HCT116 (cell line): ENCODE data around the gene EFR3B. TPM values are rescaled to one million over a fixed set of nuclear protein-coding genes. Genes with fewer than 3 reads are reported as not detected.

Experiments used
- ATAC-seq: fragments of 200-7000 bp; cut with Tn5 transposase; 2 replicates; pipeline ENCODE4 v1.9.1; 2020; ENCODE audit warnings: mild to moderate bottlenecking, moderate library complexity
- BruUV-seq: library from RNA; stranded (reverse); fragments of 400-500 nt; replicated peaks from 2 replicates; lab custom pipeline; 2021; lab: Mats Ljungman, UMichigan
- CTCF ChIA-PET: fragments of 300-600 bp; sonication (Branson Sonifier 250); formaldehyde crosslinking; loops from one replicate; lab custom pipeline; 2021; ENCODE audit warnings: antibody characterized with exemption; lab: Charles Lee
- POLR2A ChIA-PET: fragments of 300-600, 350-600 bp; sonication (Branson Sonifier 250); formaldehyde crosslinking; loops from one replicate; lab custom pipeline; 2021; ENCODE audit warnings: antibody characterized with exemption; lab: Charles Lee
- RAD21 ChIA-PET, 2 experiments: fragments of 300-600 bp; sonication (Branson Sonifier 250); formaldehyde crosslinking; loops; one replicate each; lab custom pipeline; 2023; ENCODE audit warnings: low total read pairs in 2 of 2; ENCODE audit not compliant: uncharacterized antibody in 2 of 2, unreplicated experiment in 2 of 2, low non-redundant PET in 1 of 2; lab: Charles Lee
- DNase-seq: peaks from one replicate; pipeline ENCODE4 v3.0.0-alpha.2; 2010; ENCODE audit warnings: low read depth, low spot score
- H2AFZ ChIP-seq: fragments of 200-600 bp; shearing (Covaris generic), sonication (generic); 2 replicates; pipeline ENCODE4 v1.6.1; 2017; ENCODE audit warnings: low read depth, mixed run types, mixed read lengths, antibody characterized with exemption, low read length; ENCODE audit not compliant: poor library complexity, severe bottlenecking
- H3K27ac ChIP-seq: 2 replicates; pipeline ENCODE4 v1.5.1; 2012; ENCODE audit warnings: low read depth, low read length
- H3K27me3 ChIP-seq: fragments of 200-600 bp; sonication (generic); 2 replicates; pipeline ENCODE4 v1.6.1; 2016; ENCODE audit warnings: mixed run types, low read length, mixed read lengths; ENCODE audit not compliant: insufficient read depth
- H3K36me3 ChIP-seq, 2 experiments: fragments of 200-500 bp in 1 of 2; fragments of 200-600 bp in 1 of 2; sonication (Bioruptor generic) in 1 of 2; sonication (generic) in 1 of 2; 2 replicates each; pipeline versions ENCODE4 v1.5.1 to v1.6.1; 2014 to 2016; ENCODE audit warnings: low read length in 2 of 2, inconsistent platforms in 1 of 2, mixed read lengths in 1 of 2, mixed run types in 1 of 2; ENCODE audit not compliant: insufficient read depth in 2 of 2, control insufficient read depth in 1 of 2
- H3K4me1 ChIP-seq, 2 experiments: fragments of 200-600 bp in 1 of 2; sonication (generic) in 1 of 2; 2 replicates each; pipeline versions ENCODE4 v1.5.1 to v1.6.1; 2012 to 2017; ENCODE audit warnings: low read length in 2 of 2, inconsistent platforms in 1 of 2, mild to moderate bottlenecking in 1 of 2, mixed read lengths in 1 of 2, mixed run types in 1 of 2, moderate library complexity in 1 of 2; ENCODE audit not compliant: insufficient read depth in 2 of 2, control insufficient read depth in 1 of 2
- H3K4me2 ChIP-seq: fragments of 200-600 bp; sonication (generic); 2 replicates; pipeline ENCODE4 v1.6.1; 2017; ENCODE audit warnings: mixed run types, low read length, mixed read lengths
- H3K4me3 ChIP-seq, 2 experiments: fragments of 200-600 bp in 1 of 2; sonication (generic) in 1 of 2; replicated peaks in 1 of 2; 2 replicates each; pipeline ENCODE4 v1.5.1; 2011 to 2016; ENCODE audit warnings: low read length in 2 of 2, control low read depth in 1 of 2, low read depth in 1 of 2, mild to moderate bottlenecking in 1 of 2, mixed read lengths in 1 of 2, mixed run types in 1 of 2
- H3K79me2 ChIP-seq: fragments of 200-600 bp; sonication (generic); 2 replicates; pipeline ENCODE4 v1.6.1; 2017; ENCODE audit warnings: mild to moderate bottlenecking, mixed run types, low read length, moderate library complexity, mixed read lengths; ENCODE audit not compliant: insufficient read depth
- H3K9ac ChIP-seq: fragments of 200-600 bp; sonication (generic); 2 replicates; pipeline ENCODE4 v1.6.1; 2016; ENCODE audit warnings: low read length, mixed read lengths
- H3K9me2 ChIP-seq: fragments of 200-600 bp; sonication (generic), shearing (Covaris generic); 2 replicates; pipeline ENCODE4 v1.6.1; 2017; ENCODE audit warnings: mixed run types, mild to moderate bottlenecking, moderate library complexity; ENCODE audit not compliant: insufficient read depth
- H3K9me3 ChIP-seq, 2 experiments: fragments of 200-500 bp in 1 of 2; fragments of 200-600 bp in 1 of 2; sonication (Bioruptor generic) in 1 of 2; sonication (generic) in 1 of 2; 2 replicates each; pipeline ENCODE4 v1.6.1; 2014 to 2017; ENCODE audit warnings: low read length in 2 of 2, mixed read lengths in 2 of 2, inconsistent platforms in 1 of 2, low read depth in 1 of 2, mild to moderate bottlenecking in 1 of 2, mixed run types in 1 of 2, moderate library complexity in 1 of 2; ENCODE audit not compliant: control insufficient read depth in 1 of 2, insufficient read depth in 1 of 2
- H4K20me1 ChIP-seq: fragments of 200-600 bp; sonication (generic), shearing (Covaris generic); 2 replicates; pipeline ENCODE4 v1.6.1; 2017; ENCODE audit warnings: mixed run types, mild to moderate bottlenecking, moderate library complexity; ENCODE audit not compliant: insufficient read depth
- CEBPB ChIP-seq: IDR thresholded peaks from 2 replicates; pipeline ENCODE4 v1.6.1; 2012; ENCODE audit warnings: low read depth
- ELF1 ChIP-seq: IDR thresholded peaks from 2 replicates; pipeline ENCODE4 v1.6.1; 2012; ENCODE audit warnings: low read depth, borderline replicate concordance
- EZH2 ChIP-seq: fragments of 200-600 bp; sonication (generic); IDR thresholded peaks from 2 replicates; pipeline ENCODE4 v1.6.1; 2017; ENCODE audit warnings: antibody characterized with exemption, mixed run types
- FOSL1 ChIP-seq: IDR thresholded peaks from 2 replicates; pipeline ENCODE4 v1.6.1; 2012; ENCODE audit warnings: low read depth
- POLR2A ChIP-seq: IDR thresholded peaks from 2 replicates; pipeline ENCODE4 v1.7.0; 2011; ENCODE audit warnings: borderline replicate concordance; ENCODE audit not compliant: insufficient read depth, insufficient read length; ENCODE audit errors: extremely low read depth
- RAD21 ChIP-seq: IDR thresholded peaks from 2 replicates; pipeline ENCODE4 v1.6.1; 2012; ENCODE audit warnings: low read depth, mild to moderate bottlenecking
- SIN3A ChIP-seq: IDR thresholded peaks from 2 replicates; pipeline ENCODE4 v1.6.1; 2012; ENCODE audit warnings: low read depth
- SRF ChIP-seq: IDR thresholded peaks from 2 replicates; pipeline ENCODE4 v1.6.1; 2012; ENCODE audit warnings: low read depth
- YY1 ChIP-seq: IDR thresholded peaks from 2 replicates; pipeline ENCODE4 v1.6.1; 2011; ENCODE audit warnings: low read length, low read depth, moderate library complexity, mild to moderate bottlenecking; ENCODE audit not compliant: insufficient replicate concordance; ENCODE audit errors: extremely low read depth
- ZFX ChIP-seq: fragments of 450-650 bp; IDR thresholded peaks from 2 replicates; pipeline ENCODE4 v1.6.1; 2017
- intact Hi-C: fragments of 100-400 bp; cut with micrococcal nuclease; formaldehyde crosslinking; loops from 2 replicates; pipeline ENCODE4 v1.10.0; 2022
- total RNA-seq: library from RNA; stranded (reverse); gene quantifications from one replicate; pipeline ENCODE4 v1.2.1, GENCODE V29; 2021; ENCODE audit not compliant: unreplicated experiment
- TF ChIP-seq, protein P1 (sequence below), 3 experiments: fragments of 200-600 bp in 1 of 3; sonication (generic) in 1 of 3; IDR thresholded peaks in 2 of 3; conservative IDR thresholded peaks in 1 of 3; 2 replicates each; pipeline ENCODE4 v1.5.1; 2012 to 2017; ENCODE audit warnings: low read depth in 2 of 3, low read length in 2 of 3, antibody characterized with exemption in 1 of 3, borderline replicate concordance in 1 of 3, control low read depth in 1 of 3, mild to moderate bottlenecking in 1 of 3, mixed read lengths in 1 of 3, mixed run types in 1 of 3, moderate library complexity in 1 of 3; ENCODE audit not compliant: insufficient read depth in 1 of 3
- TF ChIP-seq, protein P2 (sequence below): IDR thresholded peaks from 2 replicates; pipeline ENCODE4 v1.6.1; 2012

The EFR3B gene
- total RNA-seq, 1 experiment from 2014 or later: 0.96 TPM

DNA sequence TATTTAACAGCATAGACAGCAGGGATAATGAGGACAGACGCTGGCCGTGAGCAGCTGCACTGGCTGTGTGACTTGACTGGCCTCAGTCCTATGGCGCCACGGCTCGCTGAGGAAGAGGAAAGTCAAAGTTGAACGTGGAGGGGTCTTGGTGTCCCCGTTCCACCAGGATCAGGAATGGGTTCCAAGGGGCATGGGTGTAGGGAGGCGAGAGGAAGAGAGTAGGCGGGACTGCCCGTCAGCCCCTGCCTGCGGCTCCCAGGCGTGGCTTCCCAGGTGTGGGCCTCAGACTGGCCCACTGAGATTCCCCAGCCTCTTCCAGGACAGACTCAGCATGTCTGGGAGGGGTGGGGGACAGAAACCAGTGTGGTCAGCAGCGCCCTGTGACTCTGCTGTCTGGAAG is 75.1 kb downstream of the EFR3B start:
- Histone ChIP-seq H4K20me1 (no peaks in the 10 kb centered on the region), H3K4me1 (peaks cover 0 to 20% of the 10 kb centered on the region in 2 experiments; a peak in 3 of 4 replicates), H2AFZ (no peak overlapping the region), H3K27ac (no peak overlapping the region), H3K27me3 (no peaks in the 10 kb centered on the region), H3K36me3 (no peaks in the 10 kb centered on the region), H3K4me2 (no peak overlapping the region), H3K79me2 (no peaks in the 10 kb centered on the region), H3K9me3 (no peaks in the 10 kb centered on the region), H3K9ac (no peak overlapping the region), H3K4me3 (no peak overlapping the region), H3K9me2 (no peaks in the 10 kb centered on the region)
- TF ChIP-seq EZH2 (no peak), POLR2A (no peak), YY1 (no peak), SRF (no peak), RAD21 (no peak), ELF1 (no peak), CEBPB (no peak), FOSL1 (no peak), ZFX (no peak), SIN3A (no peak)
- TF ChIP-seq, protein P1, sequence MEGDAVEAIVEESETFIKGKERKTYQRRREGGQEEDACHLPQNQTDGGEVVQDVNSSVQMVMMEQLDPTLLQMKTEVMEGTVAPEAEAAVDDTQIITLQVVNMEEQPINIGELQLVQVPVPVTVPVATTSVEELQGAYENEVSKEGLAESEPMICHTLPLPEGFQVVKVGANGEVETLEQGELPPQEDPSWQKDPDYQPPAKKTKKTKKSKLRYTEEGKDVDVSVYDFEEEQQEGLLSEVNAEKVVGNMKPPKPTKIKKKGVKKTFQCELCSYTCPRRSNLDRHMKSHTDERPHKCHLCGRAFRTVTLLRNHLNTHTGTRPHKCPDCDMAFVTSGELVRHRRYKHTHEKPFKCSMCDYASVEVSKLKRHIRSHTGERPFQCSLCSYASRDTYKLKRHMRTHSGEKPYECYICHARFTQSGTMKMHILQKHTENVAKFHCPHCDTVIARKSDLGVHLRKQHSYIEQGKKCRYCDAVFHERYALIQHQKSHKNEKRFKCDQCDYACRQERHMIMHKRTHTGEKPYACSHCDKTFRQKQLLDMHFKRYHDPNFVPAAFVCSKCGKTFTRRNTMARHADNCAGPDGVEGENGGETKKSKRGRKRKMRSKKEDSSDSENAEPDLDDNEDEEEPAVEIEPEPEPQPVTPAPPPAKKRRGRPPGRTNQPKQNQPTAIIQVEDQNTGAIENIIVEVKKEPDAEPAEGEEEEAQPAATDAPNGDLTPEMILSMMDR (IDR thresholded peaks at IDR 0.05 in 2 of 3, conservative IDR thresholded peaks at IDR 0.05 in 1 of 3; ENCODE audit: borderline replicate concordance in 1 of 3, insufficient read depth in 1 of 3, low read depth in 2 of 3, low read length in 2 of 3): no peak
- TF ChIP-seq, protein P2, sequence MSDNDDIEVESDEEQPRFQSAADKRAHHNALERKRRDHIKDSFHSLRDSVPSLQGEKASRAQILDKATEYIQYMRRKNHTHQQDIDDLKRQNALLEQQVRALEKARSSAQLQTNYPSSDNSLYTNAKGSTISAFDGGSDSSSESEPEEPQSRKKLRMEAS: no peak
- DNase-seq: no peak
- POLR2A ChIA-PET: no interaction called here
- CTCF ChIA-PET: interaction anchor here (1.2 kb wide), 1 partner anchor 142 kb away, joined by 3 read pairs; no protein-coding TSS in a partner anchor
- intact Hi-C loops: no loop called here
- ATAC-seq: no peak
- RAD21 ChIA-PET: no interaction called here
- no TSS peak for BruUV-seq
